Posterior vena cava (tissue), 2 donors: ENCODE results near the gene SLX1B. TPM values are rescaled to one million over a fixed set of nuclear protein-coding genes. Genes with fewer than 3 reads are reported as not detected.

Experiments
- total RNA-seq, 2 donors: library from RNA; stranded (reverse); fragmentation: NEBNext Ultra II Directional; extraction: Animal tissue kit (Norgen Biotek cat#: 25700); gene quantifications; one replicate each; pipeline ENCODE4 v1.2.1, GENCODE V29; 2021
- donor health status: DM: yes; HTN: yes; CAD: no.
- donor health status: DM: yes; HTN: yes; CAD: no.

SLX1B gene
- total RNA-seq, 2 donors from 2014 or later = 15.1 to 22.3 TPM

Other genes starting within 250 kb of the SLX1B start
- 1 to 10 TPM in 1 of 2 donors, under 1 TPM in 1; 0.71 to 1.3 TPM for gene NPIPB11, start 47.8 kb upstream of the SLX1B start, total RNA-seq
- 1 to 10 TPM; 7.1 to 7.8 TPM for gene BOLA2, start 182 bp upstream of the SLX1B start, total RNA-seq
- gene SULT1A4, start 5.4 kb downstream of the SLX1B start, total RNA-seq = 10 to 100 TPM in 1 of 2 donors, 1 to 10 TPM in 1; 4.7 to 16.6 TPM
- 10 to 100 TPM; 40.9 to 53.8 TPM for gene NPIPB12, start 51.9 kb downstream of the SLX1B start, total RNA-seq
- gene SPN, start 208.7 kb downstream of the SLX1B start, total RNA-seq = 1 to 10 TPM; 2.2 to 3.7 TPM
- 1 to 10 TPM; 1.7 to 7.4 TPM for gene QPRT, start 224.6 kb downstream of the SLX1B start, total RNA-seq